A204.1 (cell line): ENCODE measurements around the gene ALDH16A1.

ENCODE experiments used
- FAIRE-seq: peaks from 2 replicates; lab custom pipeline; 2012; peaks lifted over from hg19 to GRCh38; lab: Jason Lieb, UNC

ALDH16A1 gene

GRCh38 chr19:49518033-49518432 lies 65.0 kb downstream of the ALDH16A1 start:
- FAIRE-seq, result no peak
